SKM-1 treated with dmso at 0.1 percent for 144 hours (cell line): ENCODE results near the gene RBM28.
A peak's percentile ranks its signal among the peaks of the same experiment; 100 is the strongest.

Experiments
- DNase-seq: peaks from one replicate; lab custom pipeline; 2025; ENCODE audit not compliant: unreplicated experiment; lab: John Stamatoyannopoulos, UW

RBM28 gene

GRCh38 chr7:128343554-128344430, at the start of gene RBM28:
TSS of gene RBM28 (minus strand) at chr7:128343908. CDS start at chr7:128343793, 115 bp downstream.
- peak; percentile 90 for DNase-seq

GRCh38 chr7:128392446-128393327, 49.0 kb upstream of the RBM28 start:
- DNase-seq: no peak

- no peak for DNase-seq
Observed at GRCh38 chr7:128391805-128392204, 48.1 kb upstream of the RBM28 start.

GRCh38 chr7:128390871-128391565, 47.3 kb upstream of the RBM28 start:
- no peak for DNase-seq

- no peak for DNase-seq
Observed at GRCh38 chr7:128389618-128390329, 46.1 kb upstream of the RBM28 start.

GRCh38 chr7:128389085-128389617, 45.4 kb upstream of the RBM28 start:
- DNase-seq: no peak

GRCh38 chr7:128388145-128388485, 44.4 kb upstream of the RBM28 start:
- peak; percentile 18 for DNase-seq

GRCh38 chr7:128387216-128388144, 43.8 kb upstream of the RBM28 start:
- peak; percentile 79 for DNase-seq

- DNase-seq: peak; percentile 29
Observed at GRCh38 chr7:128385988-128386925, 42.5 kb upstream of the RBM28 start.

- DNase-seq: no peak
Observed at GRCh38 chr7:128384726-128385125, 41.0 kb upstream of the RBM28 start.

GRCh38 chr7:128383776-128384175, 40.1 kb upstream of the RBM28 start:
- no peak for DNase-seq

GRCh38 chr7:128381161-128381821, 37.6 kb upstream of the RBM28 start:
- peak; percentile 72 for DNase-seq

- no peak for DNase-seq
Observed at GRCh38 chr7:128380483-128381106, 36.9 kb upstream of the RBM28 start.

GRCh38 chr7:128379900-128380479, 36.3 kb upstream of the RBM28 start:
- DNase-seq: no peak

GRCh38 chr7:128378637-128379036, 34.9 kb upstream of the RBM28 start:
- peak; percentile 32 for DNase-seq

GRCh38 chr7:128376077-128376476, 32.4 kb upstream of the RBM28 start:
- DNase-seq: no peak

- DNase-seq: no peak
Observed at GRCh38 chr7:128374041-128374440, 30.3 kb upstream of the RBM28 start.
